Small intestine (tissue), 7 donors: ENCODE data around the gene TBXAS1. TPM values are rescaled to one million over a fixed set of nuclear protein-coding genes. Genes with fewer than 3 reads are reported as not detected.

ENCODE experiments used
- DNase-seq, 2 donors: peaks; one replicate each; pipeline versions ENCODE4 v3.0.0 to v3.0.0-alpha.2; 2013
- FAIRE-seq: peaks from 2 replicates; lab custom pipeline; 2012; peaks lifted over from hg19 to GRCh38; lab: Jason Lieb, UNC
- H3K27ac ChIP-seq, 3 donors: one replicate each; pipeline ENCODE4 v1.5.1; 2013; ENCODE audit warnings: low read length in 2 of 3, mild to moderate bottlenecking in 2 of 3, control low read depth in 1 of 3, inconsistent platforms in 1 of 3, low read depth in 1 of 3, moderate library complexity in 1 of 3
- H3K27me3 ChIP-seq, 3 donors: one replicate each; pipeline ENCODE4 v1.6.1; 2013; ENCODE audit warnings: low read length in 3 of 3, inconsistent platforms in 1 of 3; ENCODE audit not compliant: control insufficient read depth in 3 of 3, insufficient read depth in 3 of 3
- H3K36me3 ChIP-seq, 3 donors: one replicate each; pipeline ENCODE4 v1.6.1; 2013; ENCODE audit warnings: low read length in 3 of 3, inconsistent platforms in 1 of 3, low read depth in 1 of 3, mild to moderate bottlenecking in 1 of 3, moderate library complexity in 1 of 3; ENCODE audit not compliant: control insufficient read depth in 3 of 3, insufficient read depth in 2 of 3
- H3K4me1 ChIP-seq, 3 donors: one replicate each; pipeline ENCODE4 v1.6.1; 2013; ENCODE audit warnings: low read length in 2 of 3, inconsistent platforms in 1 of 3, low read depth in 1 of 3, mild to moderate bottlenecking in 1 of 3, moderate library complexity in 1 of 3; ENCODE audit not compliant: control insufficient read depth in 3 of 3, insufficient read depth in 2 of 3
- H3K4me3 ChIP-seq, 3 donors: one replicate each; pipeline ENCODE4 v1.5.1; 2013; ENCODE audit warnings: low read length in 3 of 3, control low read depth in 1 of 3, inconsistent platforms in 1 of 3, low read depth in 1 of 3, mild to moderate bottlenecking in 1 of 3, moderate library complexity in 1 of 3
- H3K9me3 ChIP-seq, 2 donors: one replicate each; pipeline ENCODE4 v1.6.1; 2013; ENCODE audit warnings: low read depth in 1 of 2, low read length in 1 of 2; ENCODE audit not compliant: control insufficient read depth in 2 of 2, insufficient read depth in 1 of 2
- WGBS, 3 donors: extraction: QIAGEN DNeasy Blood & Tissue Kit; methylation state at CpG; one replicate each; pipeline ENCODE4 v1.1.7; 2013; 5-methylcytosine and 5-hydroxymethylcytosine counted together
- polyA plus RNA-seq, 4 donors: library from polyadenylated mRNA; stranded (reverse) in 3 of 4; unstranded in 1 of 4; fragments of 200-250 nt in 3 of 4; fragments of 120-200 nt in 1 of 4; gene quantifications; one replicate each; pipeline versions ENCODE4 v1.2.1 to v1.2.3, GENCODE V29; 2013
- donor health status: healthy with polysubstance abuse.
- donor health status: control.
- donor health status: control.
- donor health status: Bipolar disorder and iron deficiency.
- donor health status: healthy.

Gene TBXAS1
- polyA plus RNA-seq, 4 donors: 1.1 to 8.2 (median 7.0) TPM

- Histone ChIP-seq H3K4me3 (no peak overlapping the region), H3K27ac (no peak overlapping the region), H3K9me3 (no peaks in the 10 kb centered on the region), H3K27me3 (peaks cover 0 to 4% (median 0%) of the 10 kb centered on the region in 3 donors), H3K4me1 (no peaks in the 10 kb centered on the region), H3K36me3 (no peaks in the 10 kb centered on the region)
- FAIRE-seq (no peak), DNase-seq (no peak)
- WGBS, 3 donors: 93 to 98% (median 97%) methylated on average over 2 of the region's 2 CpGs
Observed at GRCh38 chr7:139993592-139993991, 164.5 kb downstream of the TBXAS1 start.

DNA sequence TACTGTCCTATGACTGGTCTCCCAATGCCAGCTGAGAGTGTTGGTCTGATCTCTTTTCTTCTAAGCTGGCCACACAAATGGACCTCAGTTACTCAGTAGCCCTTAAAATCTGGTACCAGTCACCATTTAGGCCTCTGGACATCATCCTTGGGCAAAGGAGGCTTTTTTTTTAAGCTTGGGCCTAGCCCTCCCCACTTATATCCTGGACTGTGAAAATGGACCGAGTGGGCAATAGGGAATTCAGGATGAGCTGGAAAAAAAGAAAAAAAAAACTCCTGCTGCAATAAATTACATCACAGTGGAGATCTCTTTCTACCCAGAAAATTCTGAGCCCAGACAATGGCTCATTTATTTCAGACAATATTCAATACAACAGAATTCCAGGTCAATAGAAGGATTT, 165.3 kb downstream of the TBXAS1 start:
- WGBS, 3 donors: 73 to 88% (median 81%) methylated on average over 1 of the region's 1 CpG
- Histone ChIP-seq H3K36me3 (no peaks in the 10 kb centered on the region), H3K9me3 (no peaks in the 10 kb centered on the region), H3K27ac (no peak overlapping the region), H3K27me3 (peaks cover 0 to 4% (median 0%) of the 10 kb centered on the region in 3 donors), H3K4me3 (no peak overlapping the region), H3K4me1 (no peaks in the 10 kb centered on the region)
- DNase-seq (no peak), FAIRE-seq (no peak)

GRCh38 chr7:139995017-139995915, 166.2 kb downstream of the TBXAS1 start:
- FAIRE-seq (no peak), DNase-seq (peak in 1 of 2 donors; percentile 17)
- no peak overlapping the region for H3K27ac ChIP-seq

GRCh38 chr7:139998572-139998971, 169.5 kb downstream of the TBXAS1 start:
- Histone ChIP-seq H3K36me3 (no peaks in the 10 kb centered on the region), H3K27me3 (peaks cover 0 to 4% (median 0%) of the 10 kb centered on the region in 3 donors), H3K4me3 (no peak overlapping the region), H3K27ac (no peak overlapping the region), H3K9me3 (no peaks in the 10 kb centered on the region), H3K4me1 (no peaks in the 10 kb centered on the region)
- no peak for FAIRE-seq
- DNase-seq: no peak
- 94 to 96% (median 95%) methylated on average over 4 of the region's 4 CpGs for WGBS, 3 donors

More at GRCh38 chr7:139995017-139995915, 166.2 kb downstream of the TBXAS1 start:
- Histone ChIP-seq H3K27me3 (peaks cover 0 to 4% (median 0%) of the 10 kb centered on the region in 3 donors), H3K36me3 (no peaks in the 10 kb centered on the region), H3K9me3 (no peaks in the 10 kb centered on the region), H3K4me1 (no peaks in the 10 kb centered on the region), H3K4me3 (no peak overlapping the region)
- 56 to 68% (median 61%) methylated on average over 19 of the region's 19 CpGs for whole genome bisulfite sequencing, 3 donors

- no peak for FAIRE-seq
- Histone ChIP-seq H3K4me1 (no peaks in the 10 kb centered on the region), H3K9me3 (no peaks in the 10 kb centered on the region), H3K4me3 (no peak overlapping the region), H3K27me3 (peaks cover 0 to 4% (median 0%) of the 10 kb centered on the region in 3 donors), H3K27ac (no peak overlapping the region), H3K36me3 (no peaks in the 10 kb centered on the region)
- 91 to 93% (median 93%) methylated on average over 6 of the region's 6 CpGs for WGBS, 3 donors
- DNase-seq: no peak
Observed at GRCh38 chr7:139999516-139999915, 170.5 kb downstream of the TBXAS1 start.

DNA sequence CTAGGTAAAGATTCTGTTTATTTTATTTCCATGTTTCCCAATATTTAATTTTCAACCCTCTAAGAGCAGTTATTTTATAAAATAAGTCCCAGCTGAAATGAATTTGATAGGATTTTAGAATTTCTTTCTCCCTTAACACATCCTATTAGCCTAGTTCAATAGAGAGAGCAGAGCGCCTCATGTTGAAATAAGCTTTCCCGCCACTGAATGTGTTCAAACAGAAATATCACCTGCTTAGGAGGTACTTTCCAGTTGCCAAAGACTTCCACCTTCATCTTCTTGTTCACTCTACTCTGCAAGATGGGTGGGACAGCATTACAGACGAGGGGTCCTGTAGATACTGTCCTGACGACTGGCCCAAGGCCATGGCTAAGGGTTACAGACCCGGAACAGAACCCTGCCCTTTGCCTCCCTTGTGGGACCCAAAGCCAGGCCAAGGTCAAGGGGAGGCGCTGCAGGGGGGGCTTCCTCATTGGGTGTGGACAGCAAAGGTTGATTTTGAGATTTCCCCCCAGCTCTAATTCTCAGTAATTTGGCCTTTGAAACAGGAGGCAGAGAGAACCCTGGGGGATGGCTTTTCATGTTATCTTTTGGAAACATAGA, 171.7 kb downstream of the TBXAS1 start:
- Histone ChIP-seq H3K27me3 (peaks cover 0 to 4% (median 0%) of the 10 kb centered on the region in 3 donors), H3K9me3 (no peaks in the 10 kb centered on the region), H3K27ac (no peak overlapping the region), H3K36me3 (no peaks in the 10 kb centered on the region), H3K4me3 (no peak overlapping the region), H3K4me1 (no peaks in the 10 kb centered on the region)
- DNase-seq (no peak), FAIRE-seq (no peak)
- 77 to 89% (median 81%) methylated on average over 6 of the region's 6 CpGs for WGBS, 3 donors

GRCh38 chr7:140003913-140004382, 174.9 kb downstream of the TBXAS1 start:
- Histone ChIP-seq H3K36me3 (no peaks in the 10 kb centered on the region), H3K4me3 (no peak overlapping the region), H3K27ac (no peak overlapping the region), H3K27me3 (no peaks in the 10 kb centered on the region), H3K9me3 (no peaks in the 10 kb centered on the region), H3K4me1 (no peaks in the 10 kb centered on the region)
- FAIRE-seq (no peak), DNase-seq (peak; percentile 48 to 65)
- WGBS, 3 donors: 53 to 63% (median 63%) methylated on average over 9 of the region's 9 CpGs

GRCh38 chr7:140004672-140005071, 175.6 kb downstream of the TBXAS1 start:
- Histone ChIP-seq H3K9me3 (no peaks in the 10 kb centered on the region), H3K4me1 (no peaks in the 10 kb centered on the region), H3K27me3 (no peaks in the 10 kb centered on the region), H3K4me3 (no peak overlapping the region), H3K36me3 (no peaks in the 10 kb centered on the region), H3K27ac (no peak overlapping the region)
- DNase-seq (no peak), FAIRE-seq (no peak)
- 93 to 100% (median 96%) methylated on average over 6 of the region's 6 CpGs for WGBS, 3 donors
